HG03558 (cell line): ENCODE results near the gene CDK15.

Source experiments
- ATAC-seq: cut with Tn5 transposase; IDR thresholded peaks from one replicate; pipeline ENCODE4 v1.9.1; 2021; ENCODE audit warnings: moderate number of reproducible peaks; ENCODE audit not compliant: unreplicated experiment; ENCODE audit errors: extremely low read depth

The CDK15 gene

GRCh38 chr2:201859949-201860348, 53.6 kb downstream of the CDK15 start:
- no peak for ATAC-seq

GRCh38 chr2:201860636-201861066, 54.3 kb downstream of the CDK15 start:
- peak; percentile 52 for ATAC-seq

GRCh38 chr2:201862843-201863242, 56.5 kb downstream of the CDK15 start:
- ATAC-seq = no peak

- ATAC-seq = no peak
These were observed 60.5 kb downstream of the CDK15 start for GRCh38 chr2:201866643-201867473.

GRCh38 chr2:201871471-201871870, 65.1 kb downstream of the CDK15 start:
- no peak for ATAC-seq

GRCh38 chr2:201872591-201872990, 66.3 kb downstream of the CDK15 start:
- no peak for ATAC-seq

- ATAC-seq = no peak
These were observed 73.7 kb downstream of the CDK15 start for GRCh38 chr2:201879996-201880395.

GRCh38 chr2:201880579-201880978, 74.2 kb downstream of the CDK15 start:
- ATAC-seq = no peak

GRCh38 chr2:201880993-201881611, 74.8 kb downstream of the CDK15 start:
- ATAC-seq = no peak

- no peak for ATAC-seq
These were observed 75.4 kb downstream of the CDK15 start for GRCh38 chr2:201881741-201882140.

GRCh38 chr2:201882353-201883090, 76.2 kb downstream of the CDK15 start:
- ATAC-seq = no peak

GRCh38 chr2:201883606-201884369, 77.5 kb downstream of the CDK15 start:
- ATAC-seq = no peak

- no peak for ATAC-seq
These were observed 80.2 kb downstream of the CDK15 start for GRCh38 chr2:201886504-201886903.

GRCh38 chr2:201887773-201888425, 81.6 kb downstream of the CDK15 start:
- no peak for ATAC-seq

- ATAC-seq = no peak
These were observed 82.1 kb downstream of the CDK15 start for GRCh38 chr2:201888426-201888800.

- ATAC-seq = no peak
These were observed 84.1 kb downstream of the CDK15 start for GRCh38 chr2:201890453-201890852.

GRCh38 chr2:201891676-201892075, 85.3 kb downstream of the CDK15 start:
- no peak for ATAC-seq

GRCh38 chr2:201892516-201892915, 86.2 kb downstream of the CDK15 start:
- ATAC-seq = no peak

- peak; percentile 49 for ATAC-seq
These were observed 94.0 kb downstream of the CDK15 start for GRCh38 chr2:201900362-201900761.

- no peak for ATAC-seq
These were observed 95.4 kb downstream of the CDK15 start for GRCh38 chr2:201901786-201902185.
